CD4-positive, alpha-beta T cell treated with Interferon alpha-2 for 1 hour (primary cell): ENCODE results near the gene SORL1-AS1.

Source experiments
- DNase-seq, 2 donors: peaks; one replicate each; pipeline ENCODE4 v3.0.0-alpha.2; 2020 to 2022

Gene SORL1-AS1

DNA sequence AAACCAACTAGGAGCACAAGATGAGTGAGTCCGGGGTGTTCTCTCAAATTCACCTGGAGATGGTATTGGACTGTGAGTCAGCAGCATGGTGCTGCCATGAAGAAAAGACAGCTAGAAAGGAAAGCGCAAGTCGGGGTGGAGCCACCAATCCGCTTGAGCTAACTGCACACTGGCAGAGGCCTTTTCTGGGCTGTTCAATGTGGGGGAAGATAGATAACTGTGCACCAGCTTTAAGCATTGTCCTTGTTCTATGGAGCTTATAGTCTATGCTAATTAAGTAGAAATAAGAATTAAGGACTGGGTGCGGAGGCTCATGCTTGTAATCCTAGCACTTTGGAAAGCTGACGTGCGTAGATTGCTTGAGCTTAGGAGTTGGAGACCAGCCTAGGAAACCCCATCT is 21.9 kb upstream of the SORL1-AS1 start:
- DNase-seq, result no peak

DNA sequence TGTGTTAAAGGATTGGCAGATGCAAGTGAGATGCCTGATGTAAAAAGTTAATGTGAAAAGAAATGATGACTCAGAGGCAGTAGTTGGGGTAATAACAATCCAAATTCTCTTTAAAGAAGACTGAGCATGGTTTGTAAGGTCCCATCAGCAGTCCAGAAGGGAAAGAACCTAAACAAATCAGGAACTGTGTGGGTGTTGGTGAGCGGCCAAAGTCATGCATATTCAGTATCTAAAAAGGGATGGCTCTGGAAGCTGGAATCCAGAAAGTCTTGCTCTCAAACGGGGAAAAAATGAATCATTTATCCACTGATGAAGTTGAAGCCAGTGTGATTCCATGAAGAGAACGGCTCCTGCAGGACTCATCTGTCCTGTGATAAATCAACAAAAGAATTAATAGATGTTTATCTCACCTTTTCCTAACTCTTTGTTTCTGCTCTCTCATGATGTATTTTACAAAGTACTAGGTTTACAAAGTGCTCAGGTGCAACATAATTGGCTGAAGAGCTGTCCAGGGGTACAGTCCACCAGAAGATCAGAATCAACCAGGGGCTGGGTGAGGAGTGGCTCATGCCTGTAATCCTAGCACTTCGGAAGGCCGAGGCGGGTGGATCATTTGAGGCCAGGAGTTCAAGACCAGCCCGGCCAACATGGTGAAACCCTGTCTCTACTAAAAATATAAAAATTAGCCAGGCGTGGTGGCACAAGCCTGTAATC is 20.5 kb upstream of the SORL1-AS1 start:
- no peak for DNase-seq

DNA sequence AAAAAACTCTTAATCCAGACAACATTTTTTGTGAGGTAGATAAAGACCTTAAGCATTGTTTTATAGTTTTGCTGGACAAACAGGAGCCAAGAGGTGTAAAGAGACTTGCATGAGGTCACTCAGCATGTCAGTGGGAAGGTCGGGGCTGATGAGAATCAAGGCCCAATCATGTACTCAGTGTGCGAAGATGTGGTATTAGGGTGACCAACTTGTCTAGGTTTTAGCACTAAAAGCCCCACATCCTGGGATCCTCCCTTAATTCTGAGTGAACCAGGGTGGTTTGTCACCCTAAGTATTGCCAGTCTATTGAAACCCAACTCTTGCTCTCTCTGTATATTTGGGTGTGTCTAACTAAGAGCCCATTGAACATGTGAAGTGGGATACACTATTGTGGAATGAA is 19.5 kb upstream of the SORL1-AS1 start:
- no peak for DNase-seq

DNA sequence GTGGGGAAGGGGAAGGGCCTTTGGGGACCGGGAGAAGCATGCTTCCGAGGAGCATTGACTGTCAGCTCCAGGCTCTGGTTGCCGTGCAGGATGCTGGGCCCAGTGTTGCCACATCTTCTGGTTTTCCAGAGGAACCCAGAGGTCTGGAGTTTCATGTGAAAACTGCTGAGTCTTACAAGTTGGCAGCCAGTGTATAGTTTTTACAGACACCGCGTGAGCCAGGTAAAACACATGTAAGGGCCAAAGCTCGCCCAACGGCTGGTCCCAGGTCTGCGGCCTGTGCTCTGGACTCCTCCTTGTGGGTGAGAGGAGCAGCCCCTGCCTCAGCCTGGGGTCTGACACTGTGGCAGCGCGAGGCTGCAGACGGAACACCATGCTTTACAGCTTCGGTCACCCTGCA is 18.4 kb upstream of the SORL1-AS1 start:
- DNase-seq, result no peak

DNA sequence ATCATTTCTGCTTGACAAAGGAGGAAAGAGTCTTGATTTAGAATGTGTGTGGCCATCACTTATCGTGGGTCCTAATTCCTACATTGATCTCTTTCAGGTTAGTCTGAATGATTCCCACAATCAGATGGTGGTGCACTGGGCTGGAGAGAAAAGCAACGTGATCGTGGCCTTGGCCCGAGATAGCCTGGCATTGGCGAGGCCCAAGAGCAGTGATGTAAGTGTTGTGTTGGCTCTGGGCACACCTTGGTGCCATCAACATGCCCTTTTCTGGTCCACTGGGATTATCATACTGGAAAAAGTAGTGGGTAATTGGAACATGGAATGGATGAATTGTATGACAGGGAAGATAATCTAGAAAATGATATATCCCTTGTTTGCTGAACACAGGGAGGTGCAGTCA is 17.1 kb upstream of the SORL1-AS1 start:
- no peak for DNase-seq

DNA sequence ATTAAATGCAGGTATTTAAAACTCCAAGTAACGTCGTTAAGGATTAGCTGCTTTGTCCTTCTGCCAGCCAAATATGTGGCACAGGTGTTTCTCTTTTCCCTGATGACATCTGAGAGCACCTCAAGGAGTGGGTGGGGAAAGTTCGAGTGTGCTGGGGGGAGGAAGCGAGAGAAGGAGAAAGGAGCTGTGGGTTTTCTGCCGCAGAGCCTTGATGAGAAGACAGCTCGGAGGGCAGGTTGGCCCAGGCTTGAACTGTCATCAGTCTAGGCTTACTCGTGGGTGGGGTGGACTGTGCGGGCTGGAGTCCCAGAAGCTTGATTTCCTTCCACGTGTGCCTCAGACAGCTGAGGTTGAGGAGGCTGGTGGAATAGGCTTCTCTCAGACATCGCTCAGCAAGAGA is 15.2 kb upstream of the SORL1-AS1 start:
- DNase-seq, result peak; percentile 62 to 76

DNA sequence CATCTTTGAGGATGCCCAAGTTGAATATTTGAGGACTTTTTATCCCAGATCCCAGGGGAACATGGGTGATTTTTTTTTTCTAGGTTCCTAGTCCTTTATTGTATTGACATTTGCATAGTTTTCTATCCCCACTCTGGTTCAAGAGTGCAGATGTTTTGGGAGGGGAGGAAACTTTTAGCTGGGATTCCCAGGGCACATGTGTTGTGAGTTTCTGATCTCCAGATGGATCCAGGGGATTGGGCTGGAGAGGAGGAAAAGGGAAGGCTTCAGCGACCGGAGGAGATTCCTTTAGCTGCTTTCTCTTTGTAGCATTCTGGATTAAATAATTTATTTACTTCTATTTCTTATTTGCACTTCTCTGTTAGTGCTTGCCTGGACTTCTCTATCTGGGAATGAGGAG is 14.7 kb upstream of the SORL1-AS1 start:
- no peak for DNase-seq

DNA sequence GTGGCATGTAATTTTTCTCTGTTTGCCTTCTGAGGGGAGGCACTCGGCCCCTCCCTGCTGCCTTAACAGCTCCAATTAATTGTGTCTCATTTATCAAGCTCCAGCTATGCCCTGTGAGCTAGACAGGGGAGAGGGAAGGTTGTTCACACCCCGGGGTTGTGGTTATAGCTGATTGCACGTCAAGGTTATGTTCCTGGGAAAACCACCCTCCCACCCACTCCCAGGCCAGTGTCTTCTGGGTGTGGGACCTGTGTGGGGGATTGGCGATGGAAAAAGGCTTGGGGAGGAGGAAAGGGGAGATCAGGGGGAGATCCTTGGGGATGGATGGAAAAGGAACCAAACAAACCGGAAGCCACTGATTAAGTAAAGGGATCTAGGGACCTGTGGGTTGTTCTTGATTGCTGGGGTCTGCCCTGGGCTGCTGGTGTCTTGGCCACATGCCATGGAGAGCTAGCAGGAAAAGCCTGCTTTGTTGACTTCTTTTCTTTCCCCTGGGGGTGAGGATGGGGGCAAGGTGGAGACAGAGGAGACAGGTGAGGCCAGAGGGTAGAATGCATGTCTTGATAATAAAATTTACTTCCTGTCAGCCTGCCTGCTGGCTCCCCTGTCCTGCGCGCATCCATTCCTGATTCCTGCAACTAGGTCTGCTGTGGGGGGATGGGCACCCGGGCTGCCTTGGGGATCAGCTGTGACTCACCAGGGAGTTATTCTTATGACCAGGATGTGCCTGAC is 13.5 kb upstream of the SORL1-AS1 start:
- DNase-seq, result peak in 1 of 2 donors; percentile 44

DNA sequence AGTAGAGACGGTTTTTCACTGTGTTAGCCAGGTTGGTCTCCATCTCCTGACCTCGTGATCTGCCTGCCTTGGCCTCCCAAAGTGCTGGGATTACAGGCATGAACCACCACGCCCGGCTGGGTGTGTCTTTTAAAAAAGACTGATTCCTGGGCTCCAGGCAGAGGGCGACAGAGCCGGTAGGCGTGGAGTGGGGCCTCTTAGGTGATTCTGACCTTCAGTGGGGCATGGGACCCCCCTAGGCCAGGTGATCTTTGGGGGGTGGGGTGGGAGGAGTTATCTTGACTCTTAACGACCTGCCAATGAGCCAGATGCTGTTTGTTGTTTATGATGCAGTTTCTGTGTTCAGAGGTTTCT is 12.9 kb upstream of the SORL1-AS1 start:
- DNase-seq, result no peak

DNA sequence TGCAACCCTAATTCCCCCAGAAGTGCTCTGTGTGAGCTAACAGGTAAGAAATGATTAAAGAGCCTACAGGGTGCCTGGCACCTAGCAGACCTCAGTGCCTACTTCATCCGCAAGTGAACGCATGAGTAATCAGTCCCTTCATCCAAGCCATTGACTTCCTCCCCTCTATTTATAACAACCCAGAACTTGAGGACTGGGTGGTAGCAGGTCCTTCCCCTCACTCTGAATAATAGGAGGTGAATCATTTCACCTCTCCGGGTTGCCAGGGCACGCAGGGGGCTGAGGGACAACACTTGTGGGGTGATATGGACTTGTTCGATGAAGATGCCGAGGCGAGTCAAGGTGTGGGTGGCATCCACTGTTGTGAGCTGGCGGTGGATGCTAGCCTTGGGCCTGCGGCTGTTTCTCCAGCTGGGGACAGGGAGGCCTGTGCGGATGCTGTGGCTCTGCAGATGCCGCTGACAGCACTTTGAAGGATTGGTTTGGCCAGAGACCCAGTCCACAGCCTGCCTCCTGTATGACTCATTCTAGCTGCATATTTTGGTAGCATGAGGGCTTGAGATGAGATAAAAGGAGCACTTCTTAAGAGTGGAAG is 11.7 kb upstream of the SORL1-AS1 start:
- DNase-seq, result peak; percentile 30 to 67

DNA sequence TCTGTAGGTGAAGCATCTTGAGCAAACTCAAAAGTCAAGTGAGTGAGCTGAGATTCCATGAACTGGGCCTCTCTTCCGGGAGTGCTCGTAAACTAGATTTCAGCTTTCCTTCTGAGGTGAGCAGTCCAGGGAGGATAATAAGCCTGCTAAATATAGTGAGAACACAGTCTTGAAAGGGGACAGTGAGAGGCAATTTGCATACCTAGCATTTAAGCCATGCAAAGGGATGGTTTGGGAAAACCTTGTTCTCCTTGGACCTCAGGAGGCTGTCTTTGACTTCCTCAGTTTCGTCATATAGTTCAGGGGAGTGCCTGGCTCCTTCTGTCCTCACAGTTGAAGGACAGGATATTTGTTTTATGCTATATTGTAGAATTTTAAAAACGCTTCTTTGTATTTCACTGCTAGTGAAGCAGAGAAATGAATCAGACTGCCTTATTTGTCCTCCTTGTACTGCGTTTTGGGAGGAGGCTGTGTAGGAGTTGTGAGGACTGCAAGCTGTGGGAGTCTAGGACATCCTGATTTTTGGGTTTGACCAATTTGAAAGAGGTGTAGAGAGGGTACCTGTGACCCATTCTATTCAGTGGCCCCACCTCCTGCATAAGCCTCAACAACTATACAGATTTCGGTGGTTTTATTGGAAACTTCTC is 11.0 kb upstream of the SORL1-AS1 start:
- DNase-seq, result no peak

DNA sequence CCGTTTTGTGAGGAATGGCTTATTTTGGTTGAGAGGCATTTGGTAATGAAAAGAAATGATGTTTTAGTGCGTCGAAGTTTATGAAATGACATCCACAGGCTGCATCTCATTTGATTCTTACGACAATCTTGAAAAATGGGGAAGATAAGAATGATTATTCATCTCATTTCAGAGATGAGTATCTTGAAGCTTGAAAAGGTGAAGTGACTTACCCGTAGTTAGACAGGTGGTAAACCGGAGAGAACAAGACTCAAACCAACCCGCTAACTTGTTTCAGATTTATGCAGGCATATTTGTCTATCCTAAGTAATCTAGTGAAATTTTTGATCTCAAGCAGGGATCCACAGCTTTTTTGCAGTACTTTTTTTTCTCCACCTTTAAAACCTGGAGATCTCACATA is 9.1 kb upstream of the SORL1-AS1 start:
- DNase-seq, result no peak

DNA sequence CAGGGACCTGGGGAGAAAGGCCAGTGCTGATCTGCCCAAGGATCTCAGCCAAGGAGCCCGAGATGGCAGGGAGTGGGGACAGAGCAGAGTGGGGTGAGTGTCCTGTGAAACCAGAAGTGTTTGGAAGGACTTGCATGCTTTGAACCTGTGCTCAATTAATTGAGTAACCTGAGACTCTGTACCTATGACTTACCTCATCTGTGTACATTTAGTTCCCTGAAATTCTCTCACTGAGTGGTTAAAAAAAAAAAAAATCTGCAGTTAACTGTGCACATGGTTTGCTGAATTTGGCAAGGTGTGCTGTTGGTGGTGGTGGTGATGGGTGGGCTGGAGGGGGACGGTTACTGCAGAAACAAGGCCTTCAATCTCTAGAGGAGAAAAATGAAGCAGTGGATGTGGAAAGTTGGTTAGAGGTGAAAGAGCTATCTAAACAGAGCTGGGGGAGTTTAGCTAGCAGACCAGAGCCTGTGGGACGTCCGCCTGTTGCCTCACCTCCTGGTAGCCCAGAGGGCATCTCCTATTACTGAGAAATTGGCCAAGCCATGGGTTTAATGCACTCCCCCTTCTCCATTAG is 8.3 kb upstream of the SORL1-AS1 start:
- no peak for DNase-seq

DNA sequence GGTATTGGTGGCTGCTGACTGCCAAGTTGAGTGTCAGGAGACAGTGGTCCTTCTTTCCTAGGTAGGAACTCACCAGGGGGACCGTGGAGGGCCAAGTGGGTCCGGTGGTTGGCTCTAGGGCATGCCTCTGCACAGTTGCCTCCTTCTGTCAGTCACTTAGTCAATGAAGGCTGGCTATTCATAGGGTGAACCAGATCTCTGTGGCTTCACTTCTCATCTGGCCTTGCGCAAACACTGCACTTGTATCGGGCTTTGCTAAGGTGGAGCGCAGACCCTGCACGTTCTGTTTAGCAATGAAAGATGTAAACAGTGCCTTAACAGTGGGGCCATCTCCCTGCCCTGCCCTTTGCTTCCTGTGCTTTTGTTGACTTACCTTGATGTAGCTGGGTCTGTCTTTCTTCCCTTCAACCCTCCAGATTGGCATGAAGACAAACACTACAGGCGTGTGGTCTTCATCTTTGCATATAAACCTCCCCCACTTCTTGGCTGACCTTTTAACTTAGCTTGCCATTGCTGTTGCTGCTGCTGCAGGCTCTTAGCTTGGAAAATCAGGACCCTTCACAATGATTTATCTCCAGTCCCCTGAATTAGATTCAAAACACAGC is 6.7 kb upstream of the SORL1-AS1 start:
- DNase-seq, result peak in 1 of 2 donors; percentile 55

DNA sequence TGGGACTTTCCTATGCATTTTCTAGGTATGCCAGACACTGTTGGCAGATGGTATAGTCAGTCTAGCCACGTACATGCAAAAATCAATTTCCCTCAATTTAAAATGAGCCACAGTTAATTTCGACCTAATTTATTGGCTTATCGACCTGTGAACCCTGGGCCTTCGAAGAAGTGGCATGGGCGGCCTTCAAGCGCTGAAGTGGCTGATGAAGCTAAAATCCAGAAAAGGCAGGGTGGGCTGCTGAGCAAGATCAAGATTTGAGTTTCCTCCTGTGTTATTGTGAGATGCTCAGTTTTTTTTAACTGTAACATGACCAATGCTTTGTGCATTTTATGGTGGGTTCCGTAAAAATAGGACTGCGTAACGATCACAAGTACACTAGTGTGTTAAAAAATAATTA is 5.8 kb upstream of the SORL1-AS1 start:
- DNase-seq, result no peak

DNA sequence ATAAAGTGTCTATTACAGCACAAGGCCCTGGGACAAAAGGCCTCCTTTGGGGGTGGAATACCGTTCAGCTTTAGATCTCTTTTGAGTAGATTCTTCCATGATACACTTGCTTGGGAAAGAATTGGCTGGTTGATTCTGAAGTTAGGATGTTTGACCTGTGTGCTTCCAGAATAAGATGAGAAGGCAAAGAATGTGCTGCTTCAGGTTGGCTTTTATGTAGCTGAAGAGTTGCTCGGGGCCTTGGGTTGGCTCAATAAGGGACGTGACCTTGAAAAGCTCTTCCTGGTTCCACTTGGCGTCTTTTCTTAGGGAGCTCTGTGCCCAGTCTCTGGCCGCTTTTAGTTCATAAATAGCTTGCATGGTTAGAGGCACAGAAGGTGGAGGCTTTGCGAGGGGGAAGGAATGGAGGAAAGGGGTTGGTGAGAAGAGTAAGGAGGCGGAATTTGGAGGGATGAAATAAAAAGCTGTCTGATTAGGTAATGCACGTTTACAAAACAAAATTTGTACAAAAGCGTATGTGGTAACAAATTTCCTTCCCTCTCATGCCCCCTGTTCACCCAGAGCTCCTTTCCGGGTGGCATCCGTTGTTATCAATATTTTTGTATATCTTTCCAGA is 4.2 kb upstream of the SORL1-AS1 start:
- DNase-seq, result no peak

DNA sequence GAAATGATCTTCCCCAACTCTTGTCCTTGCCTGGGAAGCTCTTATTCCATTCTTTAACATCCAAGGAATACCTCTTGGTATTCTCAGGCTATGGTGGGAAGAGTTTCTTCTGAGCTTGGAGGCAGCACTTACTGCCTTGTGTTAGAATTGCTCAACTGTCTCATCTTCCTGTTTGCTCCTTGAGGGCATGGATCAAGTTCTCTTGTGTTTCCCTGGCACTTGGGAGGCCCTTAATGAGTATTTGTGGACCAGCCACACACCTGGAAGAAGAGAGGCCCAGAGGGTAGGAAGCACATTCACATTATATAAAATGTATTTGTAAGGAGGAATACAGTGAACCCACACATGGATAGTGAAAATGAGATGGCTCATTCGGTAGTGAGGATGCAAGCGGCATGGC is 3.4 kb upstream of the SORL1-AS1 start:
- DNase-seq, result no peak

DNA sequence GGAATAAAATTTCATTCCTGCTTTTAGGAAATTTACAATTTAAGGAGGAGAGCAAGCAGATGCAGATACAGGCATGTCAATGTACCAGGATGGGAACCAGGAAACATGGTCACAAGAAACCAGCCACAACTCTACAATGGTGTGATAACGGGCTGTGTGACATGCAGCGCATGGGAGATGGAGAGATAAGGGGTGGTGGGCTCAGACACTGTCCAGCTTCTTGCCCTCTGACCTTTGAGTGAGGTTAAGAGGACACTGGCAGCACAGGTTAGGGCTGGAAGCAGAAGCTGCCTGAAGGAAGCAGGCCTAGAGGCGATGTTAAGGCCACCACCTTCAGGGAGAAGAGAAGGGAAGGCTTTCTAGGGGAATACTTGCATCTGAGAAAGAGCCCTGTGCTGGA is 2.3 kb upstream of the SORL1-AS1 start:
- no peak for DNase-seq

DNA sequence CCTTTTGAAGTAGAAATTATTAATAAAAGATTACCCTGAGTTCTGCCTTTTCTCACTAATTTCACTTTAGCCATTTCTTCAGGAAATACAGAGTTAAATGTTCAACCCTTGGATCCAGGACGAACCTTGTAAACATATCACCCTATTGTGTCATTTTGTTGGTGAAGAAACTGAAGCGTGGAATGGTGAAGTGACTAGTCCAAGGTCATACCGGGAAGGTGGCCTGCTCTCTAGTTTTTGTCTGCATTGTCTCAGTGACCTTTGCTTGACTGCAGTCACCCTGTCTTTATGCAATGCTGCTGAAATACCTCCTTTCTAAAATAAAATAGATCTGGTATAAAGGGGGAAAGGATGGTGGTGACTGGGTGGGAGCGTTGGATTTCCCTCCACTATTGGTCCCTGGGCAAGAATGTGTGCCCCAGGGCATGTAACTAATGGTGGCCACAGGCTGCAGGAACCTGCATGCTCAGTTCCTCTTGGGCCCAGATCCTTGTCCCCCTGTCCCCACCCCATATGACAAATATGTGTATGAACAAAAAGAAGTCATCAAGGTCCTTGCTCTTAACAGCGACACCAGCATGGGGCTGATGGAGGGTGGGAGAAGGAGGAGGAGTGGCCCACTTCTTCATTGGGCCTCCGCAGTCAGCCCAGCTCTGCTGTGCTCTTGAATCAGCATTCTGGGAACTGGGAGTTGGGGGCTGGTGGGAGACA is 977 bp upstream of the SORL1-AS1 start:
- DNase-seq, result no peak

DNA sequence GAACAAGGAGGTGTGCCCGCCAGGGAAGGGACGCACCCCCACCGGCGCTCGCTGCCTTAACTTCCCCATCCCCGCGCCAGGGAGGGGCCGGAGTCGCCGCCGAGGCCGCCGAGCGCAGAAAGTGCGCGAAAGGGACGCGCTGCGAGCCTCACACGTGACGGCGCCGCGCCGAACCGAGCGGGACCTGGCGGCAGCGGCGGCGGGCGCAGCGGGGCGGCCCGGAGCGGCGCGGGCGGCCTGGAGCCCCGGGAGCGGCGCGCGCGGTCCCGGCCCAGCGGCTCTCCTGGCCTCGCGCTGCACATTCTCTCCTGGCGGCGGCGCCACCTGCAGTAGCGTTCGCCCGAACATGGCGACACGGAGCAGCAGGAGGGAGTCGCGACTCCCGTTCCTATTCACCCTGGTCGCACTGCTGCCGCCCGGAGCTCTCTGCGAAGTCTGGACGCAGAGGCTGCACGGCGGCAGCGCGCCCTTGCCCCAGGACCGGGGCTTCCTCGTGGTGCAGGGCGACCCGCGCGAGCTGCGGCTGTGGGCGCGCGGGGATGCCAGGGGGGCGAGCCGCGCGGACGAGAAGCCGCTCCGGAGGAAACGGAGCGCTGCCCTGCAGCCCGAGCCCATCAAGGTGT is 670 bp downstream of the SORL1-AS1 start, which contains the start of gene SORL1:
Gene SORL1 (plus strand): TSS at position 329 of the 623 bp plus-strand sequence. CDS start 18 bp downstream, at position 347.
- DNase-seq, result peak; percentile 62 to 78
